GM12878 (cell line): ENCODE results near the gene OR2T34. TPM values are rescaled to one million over a fixed set of nuclear protein-coding genes. Genes with fewer than 3 reads are reported as not detected.

Source experiments
- ATAC-seq: fragments of 200-7000 bp; cut with Tn5 transposase; 3 replicates; pipeline ENCODE4 v1.9.1; 2020; ENCODE audit warnings: mild to moderate bottlenecking, moderate library complexity
- BruUV-seq: library from RNA; stranded (reverse); fragments of 400-500 nt; replicated peaks from 2 replicates; lab custom pipeline; 2021; lab: Mats Ljungman, UMichigan
- CTCF ChIA-PET: fragments of 300-600 bp; sonication (Branson Sonifier 250); formaldehyde crosslinking; extraction: SDS; loops from one replicate; lab custom pipeline; 2021; ENCODE audit warnings: inconsistent platforms; lab: Yijun Ruan, JAX
- POLR2A ChIA-PET: fragments of 350-600 bp; formaldehyde crosslinking; extraction: SDS; loops from one replicate; lab custom pipeline; 2021; ENCODE audit warnings: inconsistent platforms; lab: Charles Lee
- RAD21 ChIA-PET: fragments of 300-600 bp; sonication (Branson Sonifier 250); formaldehyde crosslinking; loops from one replicate; lab custom pipeline; 2023; ENCODE audit warnings: antibody characterized with exemption; ENCODE audit not compliant: unreplicated experiment; lab: Charles Lee
- SMC1A ChIA-PET: fragments of 300-600 bp; sonication (Branson Sonifier 250); formaldehyde crosslinking; loops from one replicate; lab custom pipeline; 2023; ENCODE audit not compliant: unreplicated experiment, uncharacterized antibody; lab: Charles Lee
- DNase-seq: peaks from one replicate; pipeline ENCODE4 v3.0.0-alpha.2; 2011; ENCODE audit warnings: low read depth, low spot score
- FAIRE-seq: peaks from 3 replicates; lab custom pipeline; 2011; peaks lifted over from hg19 to GRCh38; lab: Jason Lieb, UNC
- H2AFZ ChIP-seq: 2 replicates; pipeline ENCODE4 v1.6.0; 2011; ENCODE audit warnings: low read depth, low read length, control low read depth; ENCODE audit not compliant: control insufficient read depth
- H3K27ac ChIP-seq: 2 replicates; pipeline ENCODE4 v1.5.1; 2011; ENCODE audit warnings: control low read depth; ENCODE audit not compliant: control insufficient read depth, insufficient read depth
- H3K27me3 ChIP-seq, 2 experiments: replicated peaks in 1 of 2; 2 replicates each; pipeline versions ENCODE4 v1.6.0 to v1.6.1; 2011; ENCODE audit warnings: low read length in 1 of 2; ENCODE audit not compliant: control insufficient read depth in 2 of 2, insufficient read depth in 2 of 2
- H3K36me3 ChIP-seq, 2 experiments: 2 replicates each; pipeline ENCODE4 v1.5.1; 2011; ENCODE audit warnings: low read length in 1 of 2; ENCODE audit not compliant: control insufficient read depth in 2 of 2, insufficient read depth in 2 of 2
- H3K4me1 ChIP-seq: 2 replicates; pipeline ENCODE4 v1.6.1; 2011; ENCODE audit warnings: mild to moderate bottlenecking, low read length, moderate library complexity, mixed read lengths; ENCODE audit not compliant: control insufficient read depth, insufficient read depth
- H3K4me2 ChIP-seq: 2 replicates; pipeline ENCODE4 v1.6.0; 2011; ENCODE audit warnings: control low read depth; ENCODE audit not compliant: control insufficient read depth, insufficient read depth
- H3K4me3 ChIP-seq: fragments of 200-600 bp; sonication (generic); 2 replicates; pipeline ENCODE4 v1.5.1; 2016
- H3K79me2 ChIP-seq: 2 replicates; pipeline ENCODE4 v1.6.0; 2011; ENCODE audit warnings: low read length; ENCODE audit not compliant: control insufficient read depth, insufficient read depth
- H3K9ac ChIP-seq: 2 replicates; pipeline ENCODE4 v1.8.0; 2011; ENCODE audit warnings: low read length, control low read depth, mixed read lengths; ENCODE audit not compliant: control insufficient read depth, insufficient read depth
- H3K9me3 ChIP-seq: replicated peaks from 3 replicates; pipeline ENCODE4 v1.5.1; 2011; ENCODE audit warnings: mild to moderate bottlenecking, low read length; ENCODE audit not compliant: control insufficient read depth, insufficient read depth
- H4K20me1 ChIP-seq: 2 replicates; pipeline ENCODE4 v1.6.0; 2011; ENCODE audit not compliant: control insufficient read depth, insufficient read depth
- BRCA1 ChIP-seq: IDR thresholded peaks from 2 replicates; pipeline ENCODE4 v1.6.1; 2011; ENCODE audit warnings: low read depth, low read length, improper control_type of control experiment
- CHD1 ChIP-seq: IDR thresholded peaks from 2 replicates; pipeline ENCODE4 v1.6.1; 2012; ENCODE audit warnings: low read depth, low read length, improper control_type of control experiment
- FOS ChIP-seq: IDR thresholded peaks from 3 replicates; pipeline ENCODE4 v1.6.1; 2011; ENCODE audit warnings: borderline replicate concordance; ENCODE audit not compliant: insufficient read length; ENCODE audit errors: extremely low read depth
- FOXK2 ChIP-seq: fragments of 450-650 bp; IDR thresholded peaks from 2 replicates; pipeline ENCODE4 v1.6.1; 2017; ENCODE audit warnings: mild to moderate bottlenecking, moderate library complexity
- FOXM1 ChIP-seq: IDR thresholded peaks from 2 replicates; pipeline ENCODE4 v1.6.1; 2012; ENCODE audit warnings: low read depth, mild to moderate bottlenecking, inconsistent platforms, low read length, moderate library complexity
- GABPA ChIP-seq: IDR thresholded peaks from 2 replicates; pipeline ENCODE4 v1.6.1; 2014; ENCODE audit warnings: antibody characterized with exemption, low read depth, mild to moderate bottlenecking, inconsistent platforms
- KAT2A ChIP-seq: conservative IDR thresholded peaks from 2 replicates; pipeline ENCODE4 v1.6.1; 2011; ENCODE audit warnings: low read depth, low read length; ENCODE audit not compliant: control insufficient read depth
- PAX5 ChIP-seq: IDR thresholded peaks from 2 replicates; pipeline ENCODE4 v1.6.1; 2011; ENCODE audit warnings: low read depth, low read length, borderline replicate concordance
- RCOR1 ChIP-seq: conservative IDR thresholded peaks from 2 replicates; pipeline ENCODE4 v1.6.1; 2012; ENCODE audit warnings: low read depth, low read length, improper control_type of control experiment
- ZNF24 ChIP-seq: fragments of 450-650 bp; IDR thresholded peaks from 2 replicates; pipeline ENCODE4 v1.6.1; 2017; ENCODE audit warnings: antibody characterized with exemption, mild to moderate bottlenecking
- ZZZ3 ChIP-seq: IDR thresholded peaks from 2 replicates; pipeline ENCODE4 v1.6.1; 2011; ENCODE audit warnings: low read depth; ENCODE audit not compliant: control insufficient read depth, insufficient read length
- WGBS: methylation state at CpG from one replicate; pipeline ENCODE4 v1.1.6; 2016; ENCODE audit warnings: low lambda C conversion rate; ENCODE audit not compliant: insufficient replicate concordance, insufficient coverage; ENCODE audit errors: missing lambda C conversion rate; 5-methylcytosine and 5-hydroxymethylcytosine counted together
- in situ Hi-C: fragments of 300-500 bp; cut with MboI; formaldehyde crosslinking; loops from 9 replicates; pipeline ENCODE4 v1.14.3; 2018; ENCODE audit warnings: mixed read lengths
- intact Hi-C: fragments of 100-400 bp; cut with micrococcal nuclease; formaldehyde crosslinking; loops from one replicate; pipeline ENCODE4 v1.14.2; 2022; ENCODE audit not compliant: unreplicated experiment
- polyA plus RNA-seq, 11 experiments: library from polyadenylated mRNA; depleted of rRNA in 4 of 11; unstranded in 6 of 11; stranded (reverse) in 5 of 11; fragments of >200 nt; fragmentation: Nextera tagmentation in 4 of 11; fragmentation: Illumina TruSeq in 1 of 11; extraction: Ambion mirVana in 4 of 11; extraction: Trizol in 1 of 11; gene quantifications; 1 replicate in 1 of 11; 2 replicates in 10 of 11; pipeline versions ENCODE4 v1.2.1 to v1.2.3, GENCODE V29; 2011 to 2016; ENCODE audit warnings: inconsistent platforms in 2 of 11, missing spikeins in 2 of 11, low read depth in 1 of 11
- total RNA-seq, 4 experiments: library from RNA; depleted of rRNA in 3 of 4; stranded (reverse); fragments of >200 nt in 3 of 4; fragmentation: Illumina TruSeq in 1 of 4; extraction: Trizol in 1 of 4; gene quantifications; 2 replicates each; pipeline versions ENCODE4 v1.2.1 to v1.2.3, GENCODE V29; 2013 to 2021
- TF ChIP-seq, protein P1 (sequence below): fragments of 450-650 bp; IDR thresholded peaks from 2 replicates; pipeline ENCODE4 v1.6.1; 2016; ENCODE audit warnings: mild to moderate bottlenecking
- TF ChIP-seq, protein P2 (sequence below): fragments of 450-650 bp; formaldehyde crosslinking; IDR thresholded peaks from 2 replicates; pipeline ENCODE4 v1.4.0; 2022; ENCODE audit warnings: mild to moderate bottlenecking, moderate library complexity
- TF ChIP-seq, protein P3 (sequence below): fragments of 450-650 bp; IDR thresholded peaks from 2 replicates; pipeline ENCODE4 v1.6.1; 2017; ENCODE audit warnings: mild to moderate bottlenecking
- TF ChIP-seq, protein P4 (sequence below): fragments of 450-650 bp; IDR thresholded peaks from 2 replicates; pipeline ENCODE4 v1.6.1; 2017; ENCODE audit warnings: mild to moderate bottlenecking, moderate library complexity

The OR2T34 gene
- total and polyA plus RNA-seq, 10 of the 15 experiments (the other 5 are each of a cell fraction or from before 2014, with no cell fraction given): 0.16 to 2.7 (median 0.48) TPM; not detected in 2

DNA sequence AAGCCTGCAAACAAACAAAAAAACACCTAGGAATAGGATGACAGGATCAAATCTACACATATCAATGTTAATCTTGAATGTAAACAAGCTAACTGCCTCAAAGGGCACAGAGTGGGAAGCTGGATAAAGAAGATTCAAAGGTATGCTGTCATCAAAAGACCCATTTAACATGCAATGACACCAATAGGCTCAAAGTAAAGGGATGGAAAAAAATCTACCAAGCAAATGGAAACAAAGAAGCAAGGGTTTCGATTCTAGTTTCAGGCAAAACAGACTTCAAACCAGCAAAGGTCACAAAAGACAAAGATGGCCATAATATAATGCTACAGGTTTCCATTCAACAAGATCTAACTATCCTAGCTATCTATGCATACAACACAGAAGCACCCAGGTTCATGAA is 39.2 kb upstream of the OR2T34 start:
- ATAC-seq (no peak), FAIRE-seq (no peak), DNase-seq (no peak)
- no peaks in the 10 kb centered on the region for H3K27me3 ChIP-seq
- no peaks in the 10 kb centered on the region for H3K9me3 ChIP-seq
- ChIA-PET SMC1A (no interaction called here), POLR2A (no interaction called here), RAD21 (no interaction called here), CTCF (no interaction called here)
- H3K27ac ChIP-seq: no peak overlapping the region
- no peaks in the 10 kb centered on the region for H3K4me1 ChIP-seq
- WGBS: no CpG with 5 or more reads among the region's 1 CpG
- no peak overlapping the region for H3K9ac ChIP-seq
- in situ Hi-C loops: no loop called here
- BruUV-seq: no TSS peak
- no peak overlapping the region for H2AFZ ChIP-seq
- H4K20me1 ChIP-seq: no peaks in the 10 kb centered on the region
- no peaks in the 10 kb centered on the region for H3K79me2 ChIP-seq
- H3K4me2 ChIP-seq: no peak overlapping the region
- no peaks in the 10 kb centered on the region for H3K36me3 ChIP-seq
- intact Hi-C loops: no loop called here
- no peak overlapping the region for H3K4me3 ChIP-seq
- no peak for TF ChIP-seq CHD1
- TF ChIP-seq, protein P1, sequence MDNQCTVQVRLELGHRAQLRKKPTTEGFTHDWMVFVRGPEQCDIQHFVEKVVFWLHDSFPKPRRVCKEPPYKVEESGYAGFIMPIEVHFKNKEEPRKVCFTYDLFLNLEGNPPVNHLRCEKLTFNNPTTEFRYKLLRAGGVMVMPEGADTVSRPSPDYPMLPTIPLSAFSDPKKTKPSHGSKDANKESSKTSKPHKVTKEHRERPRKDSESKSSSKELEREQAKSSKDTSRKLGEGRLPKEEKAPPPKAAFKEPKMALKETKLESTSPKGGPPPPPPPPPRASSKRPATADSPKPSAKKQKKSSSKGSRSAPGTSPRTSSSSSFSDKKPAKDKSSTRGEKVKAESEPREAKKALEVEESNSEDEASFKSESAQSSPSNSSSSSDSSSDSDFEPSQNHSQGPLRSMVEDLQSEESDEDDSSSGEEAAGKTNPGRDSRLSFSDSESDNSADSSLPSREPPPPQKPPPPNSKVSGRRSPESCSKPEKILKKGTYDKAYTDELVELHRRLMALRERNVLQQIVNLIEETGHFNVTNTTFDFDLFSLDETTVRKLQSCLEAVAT: no peak
- no peak for TF ChIP-seq GABPA
- TF ChIP-seq ZNF24: no peak
- no peak for TF ChIP-seq RCOR1
- no peak for TF ChIP-seq FOS
- TF ChIP-seq FOXM1: no peak
- TF ChIP-seq FOXK2: no peak
- TF ChIP-seq, protein P2, sequence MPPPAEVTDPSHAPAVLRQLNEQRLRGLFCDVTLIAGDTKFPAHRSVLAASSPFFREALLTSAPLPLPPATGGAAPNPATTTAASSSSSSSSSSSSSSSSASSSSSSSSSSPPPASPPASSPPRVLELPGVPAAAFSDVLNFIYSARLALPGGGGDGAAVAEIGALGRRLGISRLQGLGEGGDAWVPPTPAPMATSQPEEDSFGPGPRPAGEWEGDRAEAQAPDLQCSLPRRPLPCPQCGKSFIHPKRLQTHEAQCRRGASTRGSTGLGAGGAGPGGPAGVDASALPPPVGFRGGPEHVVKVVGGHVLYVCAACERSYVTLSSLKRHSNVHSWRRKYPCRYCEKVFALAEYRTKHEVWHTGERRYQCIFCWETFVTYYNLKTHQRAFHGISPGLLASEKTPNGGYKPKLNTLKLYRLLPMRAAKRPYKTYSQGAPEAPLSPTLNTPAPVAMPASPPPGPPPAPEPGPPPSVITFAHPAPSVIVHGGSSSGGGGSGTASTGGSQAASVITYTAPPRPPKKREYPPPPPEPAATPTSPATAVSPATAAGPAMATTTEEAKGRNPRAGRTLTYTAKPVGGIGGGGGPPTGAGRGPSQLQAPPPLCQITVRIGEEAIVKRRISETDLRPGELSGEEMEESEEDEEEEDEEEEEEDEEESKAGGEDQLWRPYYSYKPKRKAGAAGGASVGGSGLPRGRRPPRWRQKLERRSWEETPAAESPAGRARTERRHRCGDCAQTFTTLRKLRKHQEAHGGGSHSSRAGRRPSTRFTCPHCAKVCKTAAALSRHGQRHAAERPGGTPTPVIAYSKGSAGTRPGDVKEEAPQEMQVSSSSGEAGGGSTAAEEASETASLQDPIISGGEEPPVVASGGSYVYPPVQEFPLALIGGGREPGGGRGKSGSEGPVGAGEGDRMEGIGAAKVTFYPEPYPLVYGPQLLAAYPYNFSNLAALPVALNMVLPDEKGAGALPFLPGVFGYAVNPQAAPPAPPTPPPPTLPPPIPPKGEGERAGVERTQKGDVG: no peak
- TF ChIP-seq BRCA1: no peak
- TF ChIP-seq, protein P3, sequence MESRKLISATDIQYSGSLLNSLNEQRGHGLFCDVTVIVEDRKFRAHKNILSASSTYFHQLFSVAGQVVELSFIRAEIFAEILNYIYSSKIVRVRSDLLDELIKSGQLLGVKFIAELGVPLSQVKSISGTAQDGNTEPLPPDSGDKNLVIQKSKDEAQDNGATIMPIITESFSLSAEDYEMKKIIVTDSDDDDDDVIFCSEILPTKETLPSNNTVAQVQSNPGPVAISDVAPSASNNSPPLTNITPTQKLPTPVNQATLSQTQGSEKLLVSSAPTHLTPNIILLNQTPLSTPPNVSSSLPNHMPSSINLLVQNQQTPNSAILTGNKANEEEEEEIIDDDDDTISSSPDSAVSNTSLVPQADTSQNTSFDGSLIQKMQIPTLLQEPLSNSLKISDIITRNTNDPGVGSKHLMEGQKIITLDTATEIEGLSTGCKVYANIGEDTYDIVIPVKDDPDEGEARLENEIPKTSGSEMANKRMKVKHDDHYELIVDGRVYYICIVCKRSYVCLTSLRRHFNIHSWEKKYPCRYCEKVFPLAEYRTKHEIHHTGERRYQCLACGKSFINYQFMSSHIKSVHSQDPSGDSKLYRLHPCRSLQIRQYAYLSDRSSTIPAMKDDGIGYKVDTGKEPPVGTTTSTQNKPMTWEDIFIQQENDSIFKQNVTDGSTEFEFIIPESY: no peak
- TF ChIP-seq ZZZ3: no peak
- TF ChIP-seq, protein P4, sequence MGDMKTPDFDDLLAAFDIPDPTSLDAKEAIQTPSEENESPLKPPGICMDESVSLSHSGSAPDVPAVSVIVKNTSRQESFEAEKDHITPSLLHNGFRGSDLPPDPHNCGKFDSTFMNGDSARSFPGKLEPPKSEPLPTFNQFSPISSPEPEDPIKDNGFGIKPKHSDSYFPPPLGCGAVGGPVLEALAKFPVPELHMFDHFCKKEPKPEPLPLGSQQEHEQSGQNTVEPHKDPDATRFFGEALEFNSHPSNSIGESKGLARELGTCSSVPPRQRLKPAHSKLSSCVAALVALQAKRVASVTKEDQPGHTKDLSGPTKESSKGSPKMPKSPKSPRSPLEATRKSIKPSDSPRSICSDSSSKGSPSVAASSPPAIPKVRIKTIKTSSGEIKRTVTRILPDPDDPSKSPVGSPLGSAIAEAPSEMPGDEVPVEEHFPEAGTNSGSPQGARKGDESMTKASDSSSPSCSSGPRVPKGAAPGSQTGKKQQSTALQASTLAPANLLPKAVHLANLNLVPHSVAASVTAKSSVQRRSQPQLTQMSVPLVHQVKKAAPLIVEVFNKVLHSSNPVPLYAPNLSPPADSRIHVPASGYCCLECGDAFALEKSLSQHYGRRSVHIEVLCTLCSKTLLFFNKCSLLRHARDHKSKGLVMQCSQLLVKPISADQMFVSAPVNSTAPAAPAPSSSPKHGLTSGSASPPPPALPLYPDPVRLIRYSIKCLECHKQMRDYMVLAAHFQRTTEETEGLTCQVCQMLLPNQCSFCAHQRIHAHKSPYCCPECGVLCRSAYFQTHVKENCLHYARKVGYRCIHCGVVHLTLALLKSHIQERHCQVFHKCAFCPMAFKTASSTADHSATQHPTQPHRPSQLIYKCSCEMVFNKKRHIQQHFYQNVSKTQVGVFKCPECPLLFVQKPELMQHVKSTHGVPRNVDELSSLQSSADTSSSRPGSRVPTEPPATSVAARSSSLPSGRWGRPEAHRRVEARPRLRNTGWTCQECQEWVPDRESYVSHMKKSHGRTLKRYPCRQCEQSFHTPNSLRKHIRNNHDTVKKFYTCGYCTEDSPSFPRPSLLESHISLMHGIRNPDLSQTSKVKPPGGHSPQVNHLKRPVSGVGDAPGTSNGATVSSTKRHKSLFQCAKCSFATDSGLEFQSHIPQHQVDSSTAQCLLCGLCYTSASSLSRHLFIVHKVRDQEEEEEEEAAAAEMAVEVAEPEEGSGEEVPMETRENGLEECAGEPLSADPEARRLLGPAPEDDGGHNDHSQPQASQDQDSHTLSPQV: no peak
- TF ChIP-seq KAT2A: no peak
- no peak for TF ChIP-seq PAX5
